Activated CD4-positive, alpha-beta T cell treated with anti-CD3 and anti-CD28 coated beads, Interleukin-2, Interleukin-6, amounts not matched to agents 100 ng/mL and 50 ng/mL, durations not matched to agents 16 hours and 8 hours (primary cell): ENCODE measurements around the gene POLR3E.

ENCODE experiments used
- DNase-seq: peaks from one replicate; pipeline ENCODE4 v3.0.0-alpha.2; 2020

Gene POLR3E, protein sequence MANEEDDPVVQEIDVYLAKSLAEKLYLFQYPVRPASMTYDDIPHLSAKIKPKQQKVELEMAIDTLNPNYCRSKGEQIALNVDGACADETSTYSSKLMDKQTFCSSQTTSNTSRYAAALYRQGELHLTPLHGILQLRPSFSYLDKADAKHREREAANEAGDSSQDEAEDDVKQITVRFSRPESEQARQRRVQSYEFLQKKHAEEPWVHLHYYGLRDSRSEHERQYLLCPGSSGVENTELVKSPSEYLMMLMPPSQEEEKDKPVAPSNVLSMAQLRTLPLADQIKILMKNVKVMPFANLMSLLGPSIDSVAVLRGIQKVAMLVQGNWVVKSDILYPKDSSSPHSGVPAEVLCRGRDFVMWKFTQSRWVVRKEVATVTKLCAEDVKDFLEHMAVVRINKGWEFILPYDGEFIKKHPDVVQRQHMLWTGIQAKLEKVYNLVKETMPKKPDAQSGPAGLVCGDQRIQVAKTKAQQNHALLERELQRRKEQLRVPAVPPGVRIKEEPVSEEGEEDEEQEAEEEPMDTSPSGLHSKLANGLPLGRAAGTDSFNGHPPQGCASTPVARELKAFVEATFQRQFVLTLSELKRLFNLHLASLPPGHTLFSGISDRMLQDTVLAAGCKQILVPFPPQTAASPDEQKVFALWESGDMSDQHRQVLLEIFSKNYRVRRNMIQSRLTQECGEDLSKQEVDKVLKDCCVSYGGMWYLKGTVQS

GRCh38 chr16:22297114-22297870 lies at the start of gene POLR3E:
POLR3E (plus strand) TSS chr16:22297409; CDS start chr16:22302969, 5,560 bp downstream.
- peak; percentile 100 for DNase-seq

DNA sequence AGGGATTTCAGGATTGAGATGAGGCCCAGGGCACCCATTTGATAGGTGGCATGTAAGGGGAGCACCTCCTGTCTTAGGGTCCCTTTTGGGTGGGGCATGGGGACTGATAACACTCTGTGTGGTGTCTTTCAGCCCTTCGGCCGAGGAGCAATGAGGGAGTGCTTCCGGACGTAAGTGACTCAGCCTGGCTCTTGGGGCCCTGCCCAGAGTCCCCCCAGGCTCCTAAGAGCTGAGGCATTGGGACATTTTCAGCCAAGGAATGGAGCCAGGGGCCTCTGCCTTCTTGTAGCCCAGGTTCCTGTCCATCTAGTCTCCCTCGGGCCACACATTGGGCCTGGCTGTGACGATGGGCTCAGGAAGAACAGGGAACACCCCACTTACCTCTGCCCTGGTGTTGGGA lies 46.7 kb upstream of the POLR3E start:
- DNase-seq: no peak

- no peak for DNase-seq
Observed at GRCh38 chr16:22252317-22252716, 44.9 kb upstream of the POLR3E start.

GRCh38 chr16:22253272-22253671 lies 43.9 kb upstream of the POLR3E start:
- no peak for DNase-seq

DNA sequence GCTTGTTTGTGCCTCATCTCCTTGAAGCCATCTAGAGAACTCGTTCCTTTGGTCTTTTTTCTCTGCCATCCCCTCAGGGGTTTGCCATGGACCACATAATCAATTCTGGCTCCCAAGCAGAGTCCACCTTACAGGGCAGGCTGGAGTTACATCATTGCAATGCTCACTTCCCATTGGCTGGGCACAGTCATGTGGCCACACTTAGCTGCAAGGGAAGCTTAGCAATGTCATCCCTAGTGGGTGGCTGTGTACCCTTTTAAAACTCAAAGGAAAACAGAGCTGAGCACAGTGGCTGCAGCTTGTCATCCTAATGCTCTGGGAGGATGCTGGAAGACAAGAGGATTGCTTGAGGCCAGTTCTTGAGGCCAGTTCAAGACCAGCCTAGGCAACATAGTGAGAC lies 41.9 kb upstream of the POLR3E start:
- no peak for DNase-seq

GRCh38 chr16:22257440-22257839 lies 39.8 kb upstream of the POLR3E start:
- no peak for DNase-seq

- no peak for DNase-seq
Observed at GRCh38 chr16:22260490-22260889, 36.7 kb upstream of the POLR3E start.

GRCh38 chr16:22262460-22262859 lies 34.7 kb upstream of the POLR3E start:
- DNase-seq: peak; percentile 32

DNA sequence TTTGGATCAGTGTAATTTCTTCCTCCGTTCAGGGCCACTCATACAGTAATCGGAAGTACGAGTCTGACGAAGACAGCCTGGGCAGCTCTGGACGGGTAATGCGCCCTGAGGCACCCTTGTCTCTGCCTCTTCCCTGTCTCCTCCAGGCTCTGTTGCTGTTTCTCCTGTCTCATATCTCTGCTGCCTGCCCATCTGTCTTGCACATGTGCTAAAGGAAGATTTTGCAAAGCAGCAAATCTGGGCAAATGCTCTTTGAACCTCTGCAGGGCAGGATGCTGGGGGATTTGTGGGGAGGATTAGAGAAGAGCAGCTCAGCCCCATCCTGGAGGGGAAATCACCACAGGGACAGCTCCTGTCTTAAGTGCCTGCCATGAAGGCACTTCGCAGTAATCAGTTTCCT lies 32.4 kb upstream of the POLR3E start:
- no peak for DNase-seq

GRCh38 chr16:22265351-22265750 lies 31.9 kb upstream of the POLR3E start:
- DNase-seq: no peak

GRCh38 chr16:22266546-22266945 lies 30.7 kb upstream of the POLR3E start:
- no peak for DNase-seq

DNA sequence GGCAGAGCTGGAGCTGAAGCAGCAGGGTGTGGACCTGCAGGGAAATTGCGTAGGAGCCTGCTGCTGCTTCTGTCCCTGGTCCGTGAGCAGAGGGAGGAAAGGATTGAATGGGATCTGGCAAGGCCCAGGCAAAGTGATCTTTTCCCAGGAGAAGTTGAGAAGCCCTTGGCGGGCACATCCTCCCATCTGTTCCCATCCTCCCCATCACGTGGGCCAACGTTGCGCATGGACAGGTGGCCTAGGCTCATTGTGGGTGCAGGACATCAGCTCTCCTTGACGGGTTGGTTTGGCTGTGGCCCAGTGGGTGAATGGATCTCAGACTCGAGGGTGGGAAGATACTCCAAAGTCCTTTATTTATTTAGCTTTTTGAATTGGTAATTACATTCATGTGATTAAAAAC lies 29.4 kb upstream of the POLR3E start:
- DNase-seq: no peak

- no peak for DNase-seq
Observed at GRCh38 chr16:22270525-22270924, 26.7 kb upstream of the POLR3E start.

GRCh38 chr16:22272870-22273650 lies 24.1 kb upstream of the POLR3E start:
- no peak for DNase-seq

DNA sequence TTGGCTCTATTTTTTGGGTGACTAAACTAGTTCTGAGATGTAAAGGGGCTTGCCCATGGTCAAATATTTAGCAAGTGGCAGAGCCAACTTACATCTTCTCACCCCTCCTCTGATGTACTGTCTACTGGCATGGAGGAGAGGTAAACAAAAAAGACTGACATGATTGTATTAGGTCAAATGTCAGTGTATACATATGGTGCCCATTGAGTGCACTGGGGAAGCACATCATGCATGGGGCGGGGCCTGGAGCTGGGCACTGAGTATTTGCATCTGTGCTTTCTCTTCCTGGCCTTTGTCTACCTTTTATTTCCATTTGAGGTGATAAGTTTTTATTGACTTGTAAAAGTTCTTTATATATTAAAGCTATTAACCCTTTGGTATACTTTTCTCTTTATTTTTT lies 22.3 kb upstream of the POLR3E start:
- no peak for DNase-seq

- DNase-seq: no peak
Observed at GRCh38 chr16:22278441-22279230, 18.6 kb upstream of the POLR3E start.

DNA sequence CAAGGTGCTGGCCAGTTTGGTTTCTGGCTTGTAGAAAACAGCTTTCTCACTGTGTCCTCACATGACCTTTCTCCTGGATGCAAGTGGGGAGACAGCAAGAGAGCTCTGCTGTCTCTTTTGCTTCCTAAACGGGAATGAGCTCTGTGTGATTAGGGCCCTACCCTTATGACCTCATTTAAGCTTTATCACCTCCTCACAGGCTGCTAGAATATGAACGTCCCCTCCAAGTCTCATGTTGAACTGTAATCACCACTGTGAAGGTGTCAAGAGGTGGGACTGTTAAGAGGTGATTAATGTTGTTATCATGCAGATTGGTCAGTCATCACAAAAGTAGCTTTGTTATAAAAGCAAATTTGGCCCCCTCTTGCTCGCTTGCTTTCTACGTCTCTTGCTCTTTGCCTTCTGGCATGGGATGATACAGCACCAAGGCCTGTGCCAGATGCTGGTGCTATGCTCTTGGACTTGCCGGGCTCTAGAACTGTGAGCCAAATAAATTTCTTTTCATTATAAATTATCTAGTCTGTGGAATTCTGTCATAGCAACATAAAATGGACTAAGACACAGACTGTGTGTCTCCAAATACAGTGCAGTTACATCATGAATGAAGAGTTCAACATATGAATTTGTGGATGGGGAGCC lies 14.8 kb upstream of the POLR3E start:
- DNase-seq: no peak

DNA sequence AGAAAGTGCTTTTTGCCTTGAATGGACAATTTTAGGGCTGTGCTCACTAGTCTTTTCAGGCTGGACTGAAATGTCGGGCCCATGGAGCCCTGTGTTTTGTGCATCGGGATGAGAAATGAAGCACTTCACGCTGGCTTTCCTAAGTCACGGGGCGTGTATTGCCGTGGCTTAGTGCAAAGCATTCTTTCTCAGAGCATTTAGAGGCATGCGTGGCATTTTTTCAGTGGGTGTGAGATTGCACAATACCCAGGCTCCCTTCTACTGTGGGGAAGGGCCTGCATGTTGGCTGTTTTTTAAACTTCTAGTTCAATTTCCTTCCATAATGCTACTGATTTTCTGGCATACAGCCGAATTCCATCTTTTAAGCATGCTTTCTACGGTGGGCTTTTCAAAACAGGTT lies 12.6 kb upstream of the POLR3E start:
- no peak for DNase-seq

GRCh38 chr16:22285080-22285479 lies 12.1 kb upstream of the POLR3E start:
- no peak for DNase-seq

DNA sequence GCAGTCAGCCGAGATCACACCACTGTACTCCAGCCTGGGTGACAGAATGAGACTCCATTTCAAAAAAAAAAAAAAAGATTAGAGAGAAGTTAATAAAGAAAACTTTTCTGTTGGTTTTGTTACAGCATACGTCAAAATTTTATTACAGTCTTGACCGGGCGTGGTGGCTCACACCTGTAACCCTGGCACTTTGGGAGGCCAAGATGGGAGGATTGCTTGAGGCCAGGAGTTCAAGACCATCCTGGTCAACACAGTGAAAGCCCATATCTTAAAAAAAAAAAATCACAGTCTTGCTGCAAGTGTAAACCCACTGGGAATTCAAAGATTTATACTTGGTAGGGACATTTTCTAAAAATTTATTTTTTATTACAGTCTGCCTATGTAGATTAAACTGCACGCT lies 6.2 kb upstream of the POLR3E start:
- DNase-seq: no peak

DNA sequence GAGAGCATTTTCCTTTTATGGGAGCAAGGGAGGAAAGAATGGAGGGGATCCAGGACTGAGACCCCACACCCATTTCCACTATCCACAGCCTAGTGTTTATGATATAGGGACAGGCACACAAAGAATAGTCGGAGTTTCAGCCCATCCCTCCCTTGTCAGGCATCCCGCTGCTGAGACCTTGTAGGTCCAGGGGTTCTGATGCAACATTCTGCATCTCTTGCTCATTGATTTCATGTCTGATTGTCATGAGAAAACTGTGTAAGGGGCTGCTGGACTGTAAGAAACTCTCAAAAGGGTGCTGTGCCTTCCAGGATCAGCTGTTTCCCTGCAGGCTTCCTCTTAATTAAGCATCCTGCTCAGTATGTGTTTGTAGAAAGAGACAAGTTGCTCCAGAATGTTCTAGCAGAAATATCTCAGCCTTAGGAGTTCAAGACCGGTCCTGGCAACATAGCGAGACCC lies 5.3 kb upstream of the POLR3E start:
- no peak for DNase-seq
